ENCODE results near the gene CD86.
"Not testable (repeated sequence)": the region's sequence is repeated elsewhere in the genome, so short reads cannot be mapped to it uniquely, and the experiment has no call there.

The CD86 gene

GRCh38 chr3:122094693-122095092, 39.5 kb downstream of the CD86 start:
- DNase-seq: no peak

- no peak for DNase-seq
These were observed 42.0 kb downstream of the CD86 start for GRCh38 chr3:122097141-122097540.

- no peak for DNase-seq
These were observed 43.4 kb downstream of the CD86 start for GRCh38 chr3:122098611-122099010.

GRCh38 chr3:122099255-122099654, 44.1 kb downstream of the CD86 start:
- no peak for DNase-seq

- no peak for DNase-seq
These were observed 44.9 kb downstream of the CD86 start for GRCh38 chr3:122100083-122100482.

GRCh38 chr3:122100591-122101463, 45.7 kb downstream of the CD86 start:
- peak; percentile 79 for DNase-seq

- DNase-seq: peak; percentile 84
These were observed 46.5 kb downstream of the CD86 start for GRCh38 chr3:122101646-122102045.

GRCh38 chr3:122102191-122102935, 47.2 kb downstream of the CD86 start:
- DNase-seq: peak; percentile 71

- peak; percentile 27 for DNase-seq
These were observed 48.8 kb downstream of the CD86 start for GRCh38 chr3:122103821-122104514.

GRCh38 chr3:122104515-122105194, 49.5 kb downstream of the CD86 start:
- DNase-seq: no peak

GRCh38 chr3:122105626-122106025, 50.5 kb downstream of the CD86 start:
- DNase-seq: no peak

- DNase-seq: no peak
These were observed 52.0 kb downstream of the CD86 start for GRCh38 chr3:122107171-122107570.

GRCh38 chr3:122111974-122112373, 56.8 kb downstream of the CD86 start:
- DNase-seq: peak; percentile 23

- no peak for DNase-seq
These were observed 57.6 kb downstream of the CD86 start for GRCh38 chr3:122112754-122113153.

GRCh38 chr3:122123850-122124249, 68.7 kb downstream of the CD86 start:
- peak; percentile 65 for DNase-seq

- DNase-seq: no peak
These were observed 77.9 kb downstream of the CD86 start for GRCh38 chr3:122132949-122133540.

GRCh38 chr3:122146466-122146865, 91.3 kb downstream of the CD86 start:
- DNase-seq: peak; percentile 29

- DNase-seq: no peak
These were observed 93.9 kb downstream of the CD86 start for GRCh38 chr3:122148941-122149627.

GRCh38 chr3:122151480-122151879, 96.3 kb downstream of the CD86 start:
- peak; percentile 7 for DNase-seq

- not testable (repeated sequence) for DNase-seq
These were observed 109.8 kb downstream of the CD86 start for GRCh38 chr3:122164983-122165382.

GRCh38 chr3:122167630-122168029, 112.5 kb downstream of the CD86 start:
- peak; percentile 21 for DNase-seq

- DNase-seq: no peak
These were observed 112.9 kb downstream of the CD86 start for GRCh38 chr3:122168044-122168443.

Measured in suppressor macrophage treated with lipopolysaccharide for 4 hours (primary cell).